Jurkat, Clone E6-1 (cell line): Measurements from ENCODE around the gene MTFP1.
"Not testable (repeated sequence)": the region's sequence is repeated elsewhere in the genome, so short reads cannot be mapped to it uniquely, and the experiment has no call there.

ENCODE experiments used
- DNase-seq: peaks from one replicate; pipeline ENCODE4 v3.0.0-alpha.2; 2011; ENCODE audit warnings: low read depth, low spot score
- H3K4me3 ChIP-seq: 2 replicates; pipeline ENCODE4 v1.5.1; 2011; ENCODE audit warnings: mild to moderate bottlenecking, low read length, control low read depth, moderate library complexity

Gene MTFP1

GRCh38 chr22:30444632-30445437, 19.3 kb downstream of the MTFP1 start:
- H3K4me3 ChIP-seq, result no peak overlapping the region
- peak; percentile 59 for DNase-seq

- DNase-seq, result no peak
- no peak overlapping the region for H3K4me3 ChIP-seq
Observed at GRCh38 chr22:30445438-30446145, 20.0 kb downstream of the MTFP1 start.

- no peak overlapping the region for H3K4me3 ChIP-seq
- no peak for DNase-seq
Observed at GRCh38 chr22:30447656-30448055, 22.1 kb downstream of the MTFP1 start.

GRCh38 chr22:30451488-30451887, 25.9 kb downstream of the MTFP1 start:
- not testable (repeated sequence) for DNase-seq

GRCh38 chr22:30452861-30453260, 27.3 kb downstream of the MTFP1 start:
- no peak for DNase-seq
- no peak overlapping the region for H3K4me3 ChIP-seq

More at GRCh38 chr22:30451488-30451887, 25.9 kb downstream of the MTFP1 start:
- H3K4me3 ChIP-seq, result not testable (repeated sequence)

- H3K4me3 ChIP-seq, result no peak overlapping the region
- DNase-seq, result no peak
Observed at GRCh38 chr22:30453731-30454510, 28.4 kb downstream of the MTFP1 start.

GRCh38 chr22:30455075-30455840, 29.7 kb downstream of the MTFP1 start:
- no peak overlapping the region for H3K4me3 ChIP-seq
- no peak for DNase-seq

- no peak for DNase-seq
- H3K4me3 ChIP-seq, result no peak overlapping the region
Observed at GRCh38 chr22:30457981-30458380, 32.4 kb downstream of the MTFP1 start.

GRCh38 chr22:30459181-30460052, 33.8 kb downstream of the MTFP1 start:
- DNase-seq, result peak; percentile 42
- no peak overlapping the region for H3K4me3 ChIP-seq

- no peak overlapping the region for H3K4me3 ChIP-seq
- no peak for DNase-seq
Observed at GRCh38 chr22:30460147-30460546, 34.6 kb downstream of the MTFP1 start.

GRCh38 chr22:30460555-30460954, 35.0 kb downstream of the MTFP1 start:
- not testable (repeated sequence) for DNase-seq, H3K4me3 ChIP-seq

GRCh38 chr22:30469165-30469564, 43.6 kb downstream of the MTFP1 start:
- H3K4me3 ChIP-seq, result no peak overlapping the region
- DNase-seq, result no peak

- DNase-seq, result no peak
- no peak overlapping the region for H3K4me3 ChIP-seq
Observed at GRCh38 chr22:30470655-30471054, 45.1 kb downstream of the MTFP1 start.

- DNase-seq, result no peak
- no peak within 1 kb of the TSS for H3K4me3 ChIP-seq
Observed at GRCh38 chr22:30471616-30472318, 46.2 kb downstream of the MTFP1 start, which contains the start of gene SEC14L3. SEC14L3 (minus strand) TSS chr22:30472017; CDS start chr22:30471958, 59 bp downstream.

- no peak overlapping the region for H3K4me3 ChIP-seq
- no peak for DNase-seq
Observed at GRCh38 chr22:30472994-30473720, 47.6 kb downstream of the MTFP1 start.

- H3K4me3 ChIP-seq, result no peak overlapping the region
- DNase-seq, result no peak
Observed at GRCh38 chr22:30474121-30474520, 48.6 kb downstream of the MTFP1 start.
